ENCODE data around the gene SMIM43. TPM values are rescaled to one million over a fixed set of nuclear protein-coding genes. Genes with fewer than 3 reads are reported as not detected.
A peak's percentile ranks its signal among the peaks of the same experiment; 100 is the strongest.

SMIM43 gene
- total RNA-seq (ENCODE audit: insufficient read depth, low replicate concordance): 2.2 TPM

DNA sequence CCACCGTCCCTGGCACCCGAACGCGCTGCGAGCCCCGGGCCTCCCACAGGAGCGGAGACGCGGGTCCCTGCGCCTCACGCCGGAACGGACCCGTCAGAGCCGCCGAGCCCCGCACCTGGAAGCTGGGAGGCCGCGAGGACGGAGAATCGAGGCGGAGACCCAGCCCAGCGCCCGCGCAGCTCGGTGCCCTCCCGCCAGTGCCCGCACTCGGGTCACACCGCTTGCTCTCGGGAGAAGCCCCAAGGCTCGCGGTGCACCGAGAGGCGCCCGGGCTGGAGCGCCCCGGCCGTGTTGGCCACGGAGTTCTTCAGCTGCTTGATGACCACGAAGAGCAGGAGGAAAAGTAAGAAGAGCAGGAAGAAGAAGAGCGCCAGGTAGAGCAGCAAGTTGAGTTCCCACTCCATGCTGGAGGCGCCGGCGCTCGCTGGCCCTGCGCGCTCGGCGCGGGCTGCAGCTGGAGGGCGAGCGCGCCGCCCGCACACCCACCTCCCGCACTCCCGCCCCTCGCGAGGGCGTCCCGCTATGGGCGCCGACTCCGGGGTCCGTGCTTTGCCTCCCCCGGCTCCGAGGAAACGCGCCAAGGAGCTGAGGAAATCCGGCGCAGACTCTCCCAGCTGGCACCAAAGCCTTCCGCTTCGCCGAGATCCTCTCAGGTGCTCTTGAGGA is at the start of gene SMIM43:
TSS of gene SMIM43 (minus strand) at position 463 of the 666 bp plus-strand sequence. CDS start at position 404, 59 bp downstream.
- no peak for DNase-seq (ENCODE audit: low spot score)

DNA sequence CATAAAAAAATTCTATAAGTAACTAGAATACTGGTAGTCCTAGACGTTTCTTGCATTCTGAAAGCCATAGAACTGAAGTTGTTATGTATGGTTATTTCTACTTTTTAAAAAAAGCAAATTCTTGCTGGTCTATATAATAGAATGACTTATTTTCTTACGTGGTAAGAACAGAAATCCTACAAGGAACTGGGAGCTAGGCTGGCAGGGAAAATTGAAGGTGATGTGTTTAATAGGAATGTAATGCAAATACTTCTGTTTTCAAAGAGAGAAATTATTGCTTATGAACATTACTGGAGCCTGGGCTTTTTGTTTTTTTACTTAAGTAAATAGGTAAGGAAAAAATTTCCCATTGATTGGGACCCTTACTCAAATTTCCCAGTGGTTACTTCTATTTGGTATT is 49.8 kb upstream of the SMIM43 start:
- no peak for DNase-seq (ENCODE audit: low spot score)

DNA sequence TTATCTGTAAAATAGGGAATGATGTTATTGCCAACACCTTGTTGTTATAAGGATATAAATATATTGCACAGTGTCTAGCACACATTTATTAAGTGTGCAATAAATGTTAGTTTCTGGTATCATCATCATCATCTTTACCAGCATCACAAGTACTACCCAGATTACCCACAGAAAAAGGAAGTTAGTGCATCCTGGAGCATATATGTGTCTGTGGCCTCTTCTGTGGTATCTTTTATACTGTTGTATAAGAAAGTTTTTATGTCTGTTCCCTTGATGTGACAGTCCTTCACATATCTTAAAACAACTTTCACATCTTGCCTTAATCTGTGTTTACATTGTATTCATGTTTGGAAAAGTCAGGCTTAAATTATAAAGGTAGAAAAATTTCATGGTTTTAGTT is 46.2 kb upstream of the SMIM43 start:
- DNase-seq (ENCODE audit: low spot score): no peak

DNA sequence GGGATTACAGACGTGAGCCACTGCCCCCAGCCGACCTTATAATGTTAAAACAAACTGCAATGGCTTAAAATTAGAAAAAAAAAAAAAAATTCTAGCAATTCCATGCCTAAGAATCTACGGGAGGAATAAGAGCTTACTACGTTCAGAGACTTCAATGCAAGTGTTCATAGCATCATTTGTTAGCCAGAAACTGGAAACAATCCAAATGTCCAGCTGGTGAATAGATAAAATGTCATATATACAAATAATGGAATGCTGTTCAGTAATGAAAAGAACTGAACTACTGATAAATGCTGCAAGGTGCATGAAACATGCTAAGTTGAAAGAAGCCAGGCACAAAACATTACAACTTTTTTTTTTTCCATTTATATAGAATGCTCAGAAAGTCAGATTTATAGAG is 41.4 kb upstream of the SMIM43 start:
- DNase-seq (ENCODE audit: low spot score): no peak

DNA sequence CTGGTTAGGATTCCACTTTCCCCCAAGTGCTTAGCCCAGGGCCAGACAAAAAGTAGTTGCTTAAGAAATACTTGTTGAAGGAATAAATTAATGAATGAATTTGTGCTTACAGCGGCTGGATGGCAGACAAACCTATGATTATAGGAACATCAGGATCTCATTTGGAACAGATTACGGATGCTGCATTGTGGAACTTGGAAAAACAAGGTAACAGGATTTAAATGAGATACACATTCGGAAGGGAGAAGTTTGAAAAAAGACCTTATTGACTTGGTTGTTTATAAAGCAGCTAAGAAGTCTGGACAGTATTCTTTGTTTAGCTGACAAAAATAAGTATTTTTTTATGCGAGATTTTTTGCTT is 36.7 kb upstream of the SMIM43 start:
- DNase-seq (ENCODE audit: low spot score): no peak

DNA sequence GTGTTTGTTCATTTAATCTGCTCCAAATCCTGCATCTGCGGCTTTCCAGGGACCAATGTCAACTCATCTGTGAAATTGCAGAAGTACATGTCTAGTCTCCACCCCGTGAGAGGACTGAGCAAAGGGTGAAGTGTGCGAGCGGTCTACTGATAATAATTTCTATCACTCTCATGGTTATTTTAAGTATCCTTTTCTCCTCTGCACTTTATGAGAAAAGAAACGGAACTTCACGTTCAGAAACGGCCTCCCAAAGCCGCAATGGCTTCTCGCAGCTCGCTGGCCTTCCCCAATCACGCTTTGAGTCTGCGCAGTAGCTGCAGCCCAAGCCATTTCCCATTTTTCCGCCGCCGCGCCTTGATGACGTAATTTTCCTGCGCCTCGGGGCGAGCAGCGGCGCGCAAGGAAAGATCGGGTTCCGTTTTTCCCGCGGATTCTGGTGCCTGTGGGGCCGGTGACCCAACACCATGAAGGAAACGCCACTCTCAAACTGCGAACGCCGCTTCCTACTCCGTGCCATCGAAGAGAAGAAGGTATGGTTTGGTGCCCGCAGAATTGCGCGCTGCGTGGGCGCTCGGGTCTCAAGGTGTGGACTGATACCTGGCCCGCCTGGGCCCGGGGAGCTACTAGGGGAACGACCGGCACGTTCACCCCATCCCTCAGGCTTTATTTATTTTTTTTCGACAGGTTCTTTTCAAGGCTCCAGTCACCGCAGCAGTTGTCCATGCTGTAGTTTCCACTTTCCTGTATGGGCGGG is 36.2 kb upstream of the SMIM43 start, which contains the start of gene EXOSC9:
TSS of gene EXOSC9 (plus strand) at position 363 of the 754 bp plus-strand sequence. CDS start at position 465, 102 bp downstream.
- DNase-seq (ENCODE audit: low spot score): peak; percentile 98

DNA sequence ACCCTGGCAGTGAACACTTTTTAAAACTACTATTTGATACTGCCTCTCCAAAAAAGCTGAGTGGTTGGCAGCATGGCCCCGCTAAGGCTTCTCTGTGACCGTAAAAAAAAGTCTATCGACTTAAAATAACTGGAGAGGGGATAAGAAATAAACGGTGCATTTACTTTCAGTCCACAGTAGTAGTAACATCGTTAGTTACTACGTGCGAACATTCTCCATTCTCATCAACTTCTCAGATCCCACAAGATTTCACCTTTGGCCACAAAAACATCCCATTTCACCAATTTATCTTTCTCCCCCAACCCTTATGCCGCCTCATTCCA is 35.6 kb upstream of the SMIM43 start:
- no peak for DNase-seq (ENCODE audit: low spot score)

DNA sequence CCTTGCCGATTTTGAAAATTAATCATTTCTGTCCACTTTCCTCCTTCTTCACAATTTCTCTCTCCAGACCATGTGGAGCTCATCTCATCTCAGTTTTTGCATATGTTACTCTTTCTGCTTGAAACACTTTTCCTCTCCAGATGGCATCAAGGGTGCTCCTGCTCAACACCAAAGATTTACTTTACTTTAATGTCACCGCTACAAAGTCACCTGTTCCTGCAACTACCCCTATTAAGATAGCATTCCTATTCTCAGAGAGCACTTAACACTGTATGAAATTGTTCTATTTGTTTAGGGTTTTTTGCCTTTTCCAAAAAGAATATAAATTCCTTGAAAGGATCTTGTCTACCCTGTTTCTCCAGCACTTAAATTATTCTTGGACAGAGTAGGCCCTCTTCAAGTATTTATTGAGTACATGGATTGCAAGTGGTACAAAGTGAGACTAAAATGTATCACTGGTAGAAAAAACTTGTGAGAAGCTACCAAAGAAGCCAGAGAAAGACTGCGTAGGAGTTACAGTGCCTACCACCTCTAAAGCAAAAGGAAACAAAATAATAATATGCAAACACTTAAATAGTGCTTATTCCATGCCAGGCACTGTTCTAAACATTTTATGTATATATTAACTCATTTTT is 35.0 kb upstream of the SMIM43 start:
- no peak for DNase-seq (ENCODE audit: low spot score)

DNA sequence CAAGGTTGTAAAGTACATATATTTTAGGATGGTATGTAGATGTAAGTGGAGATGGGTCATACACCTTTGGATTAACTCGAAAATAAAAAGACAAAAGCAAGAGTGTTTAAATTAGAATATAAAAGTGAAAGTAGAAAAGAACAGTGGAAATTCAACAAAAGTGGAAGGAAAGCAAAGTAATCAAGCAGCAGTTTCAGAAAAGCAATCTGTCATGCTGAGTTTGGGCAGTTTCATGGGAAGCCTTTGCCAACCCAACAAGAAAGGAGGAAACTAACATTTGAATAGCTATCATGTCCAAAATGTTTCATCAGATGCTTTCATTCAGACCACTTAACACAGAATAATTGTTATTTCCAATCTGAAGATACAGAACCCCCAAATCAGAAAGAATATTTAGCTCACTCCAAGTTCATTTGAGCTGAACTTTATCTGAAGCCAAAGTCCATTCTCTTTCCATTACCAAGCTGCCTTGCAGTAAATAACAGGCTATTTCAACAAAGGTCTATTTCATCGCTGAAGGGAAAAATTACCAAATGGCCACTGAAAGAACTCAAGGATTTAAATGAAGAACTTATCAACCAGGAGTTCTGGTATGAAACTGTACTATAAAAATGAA is 34.4 kb upstream of the SMIM43 start:
- DNase-seq (ENCODE audit: low spot score): no peak

DNA sequence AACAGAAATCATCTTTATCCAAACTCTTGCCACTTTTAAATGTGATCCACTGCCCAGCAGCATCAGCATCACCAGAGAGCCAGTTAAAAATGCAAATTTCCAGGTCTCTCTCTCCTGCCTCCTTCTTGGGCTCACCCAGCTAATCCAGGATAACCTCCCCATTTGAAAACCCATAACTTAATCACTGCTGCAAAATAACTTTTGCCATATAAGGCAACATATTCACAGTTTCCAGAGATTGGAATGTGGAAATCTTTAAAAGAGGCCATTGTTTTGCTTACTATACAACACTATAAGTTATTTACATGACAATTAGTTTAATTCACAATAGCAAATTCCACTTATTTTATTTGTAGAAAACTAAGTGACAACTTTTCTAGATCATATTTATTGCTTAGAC is 31.3 kb upstream of the SMIM43 start:
- DNase-seq (ENCODE audit: low spot score): no peak

DNA sequence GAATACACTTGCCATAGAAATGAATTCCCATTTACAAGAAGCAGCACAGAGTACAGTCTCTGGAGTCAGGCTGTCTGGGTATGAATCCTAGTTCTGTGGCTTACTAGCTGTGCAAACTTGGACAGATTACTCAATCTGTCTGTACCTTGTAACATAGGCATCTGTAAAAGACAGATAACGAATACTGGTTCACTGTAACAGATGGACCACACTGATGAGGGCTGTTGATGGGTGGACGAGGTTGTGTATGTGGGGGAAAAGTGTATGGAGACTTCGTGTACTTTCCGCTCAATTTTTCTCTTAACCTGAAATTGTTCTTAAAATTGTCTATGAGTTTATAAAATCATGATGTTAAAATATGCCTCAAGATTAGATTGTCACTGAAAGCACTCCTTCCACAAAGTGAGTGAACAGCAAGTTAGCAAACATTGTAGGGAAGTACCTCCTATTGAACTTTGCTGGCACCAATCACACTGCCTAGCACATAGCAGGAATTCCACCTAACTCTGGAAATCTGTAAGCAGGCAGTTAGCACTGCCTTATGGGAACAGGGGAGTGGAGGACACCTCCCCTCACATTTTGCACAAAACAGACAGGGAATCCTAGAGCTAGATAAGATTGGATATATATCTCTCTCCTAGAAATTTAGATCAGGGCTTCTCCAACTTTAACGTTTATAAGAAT is 29.7 kb upstream of the SMIM43 start:
- DNase-seq (ENCODE audit: low spot score): no peak

DNA sequence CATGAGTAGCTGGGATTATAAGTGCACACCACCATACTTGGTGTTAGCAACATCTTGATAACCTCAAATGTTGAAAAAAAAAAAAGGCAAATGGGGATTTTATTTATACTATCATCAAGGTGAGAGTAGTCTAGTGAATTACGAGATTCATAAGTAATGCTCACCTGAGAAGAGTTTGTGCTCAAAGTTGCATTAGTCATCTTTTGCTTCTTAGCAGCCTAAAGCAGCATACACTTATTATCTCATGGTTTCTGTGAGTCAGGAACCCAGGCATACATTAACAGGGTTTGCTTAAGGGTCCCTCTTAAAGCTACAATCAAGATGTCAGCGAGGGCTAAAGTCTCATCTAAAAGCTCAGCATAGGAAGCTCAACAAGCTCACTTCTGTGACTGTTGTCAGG is 28.0 kb upstream of the SMIM43 start:
- no peak for DNase-seq (ENCODE audit: low spot score)

DNA sequence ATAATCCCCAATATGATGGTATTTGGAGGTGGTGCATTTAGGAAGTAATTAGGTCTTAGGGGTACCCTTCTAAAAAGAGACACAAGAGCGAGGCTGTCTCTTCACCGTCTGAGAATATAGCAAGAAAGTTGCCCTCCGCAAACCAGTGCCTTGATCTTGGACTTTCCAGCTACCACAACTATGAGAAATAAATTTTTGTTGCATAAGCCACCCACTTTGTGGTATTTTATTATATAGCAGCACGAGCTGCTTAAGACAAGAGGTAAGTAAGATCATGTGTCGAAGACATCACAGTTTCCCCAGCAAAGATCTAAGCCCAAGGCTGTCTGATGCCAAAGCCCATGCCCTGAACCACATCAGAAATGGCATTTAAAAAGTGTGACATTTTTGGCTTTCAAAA is 26.5 kb upstream of the SMIM43 start:
- no peak for DNase-seq (ENCODE audit: low spot score)

DNA sequence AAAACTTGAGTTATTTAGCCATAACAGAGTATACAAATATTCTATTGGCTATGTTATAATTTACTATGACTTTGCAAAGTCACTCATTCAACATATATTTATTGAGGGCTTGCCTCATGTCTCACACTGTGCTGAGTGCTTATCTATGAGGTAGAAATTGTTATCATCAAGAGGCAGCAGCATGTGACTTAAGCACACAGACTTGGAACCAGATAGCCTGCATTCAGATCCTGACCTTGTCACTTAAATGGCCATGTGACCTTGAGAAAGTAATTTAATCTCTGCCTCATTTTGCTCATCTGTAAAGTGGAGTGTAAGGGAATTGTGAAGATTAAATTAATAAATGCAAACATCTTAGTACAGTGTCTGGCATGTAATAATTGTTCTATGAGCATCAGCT is 26.0 kb upstream of the SMIM43 start:
- no peak for DNase-seq (ENCODE audit: low spot score)

DNA sequence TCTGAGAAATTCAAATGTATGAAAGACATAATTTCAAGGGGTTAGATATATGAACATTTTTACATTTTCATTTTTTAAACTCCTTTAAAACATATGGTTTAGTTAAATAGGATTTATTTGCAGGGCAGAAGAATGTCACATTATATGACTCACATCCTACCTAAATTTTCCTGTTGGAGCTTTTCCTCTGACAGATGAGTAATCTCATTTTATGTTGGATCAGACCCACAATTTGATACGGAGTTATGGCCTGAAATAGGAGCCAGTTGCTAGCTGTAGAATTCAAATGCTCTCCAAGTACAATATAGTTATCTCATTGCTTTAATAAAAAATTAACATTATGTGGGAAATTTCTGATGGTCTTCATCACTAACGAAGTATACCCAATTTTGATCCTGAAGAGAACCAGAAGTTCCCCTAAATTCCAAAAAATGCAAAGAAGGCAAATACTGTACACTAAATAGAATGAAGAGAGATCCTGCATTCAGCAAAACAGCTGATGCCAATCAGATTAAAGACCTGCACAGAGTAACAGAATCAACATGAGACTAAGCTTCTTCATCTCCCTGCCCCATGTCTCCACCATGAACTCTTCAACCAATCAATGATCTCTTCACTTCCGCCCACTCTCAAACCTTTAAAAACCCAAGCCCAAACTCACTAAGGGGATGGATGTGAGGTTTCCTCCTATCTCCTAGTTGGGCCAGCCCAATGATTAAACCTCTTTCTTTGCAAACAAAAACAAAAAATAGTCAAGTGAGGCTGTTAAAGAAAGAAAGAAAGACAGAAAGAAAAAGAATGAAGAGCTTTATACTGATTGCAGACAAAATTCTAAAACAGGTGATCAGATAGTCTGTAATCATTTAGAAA is 25.2 kb upstream of the SMIM43 start:
- DNase-seq (ENCODE audit: low spot score): peak; percentile 44

DNA sequence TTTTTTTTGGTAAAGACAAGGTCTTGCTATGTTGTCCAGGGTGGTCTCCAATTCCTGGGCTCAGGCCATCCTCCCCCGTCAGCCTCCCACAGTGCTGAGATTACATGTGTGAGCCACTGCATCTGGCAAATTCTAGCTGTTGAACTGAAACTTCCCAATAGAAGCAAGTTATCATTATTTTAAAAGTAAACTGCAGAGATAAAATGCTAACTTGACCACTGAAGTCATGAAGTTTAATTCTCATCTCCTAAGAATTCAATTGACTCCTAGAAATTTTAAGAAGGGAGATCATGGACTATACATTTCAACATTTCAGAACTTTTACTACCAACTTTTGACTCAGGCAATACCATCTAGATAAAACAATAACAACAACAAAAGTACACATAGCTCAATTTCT is 24.5 kb upstream of the SMIM43 start:
- no peak for DNase-seq (ENCODE audit: low spot score)

DNA sequence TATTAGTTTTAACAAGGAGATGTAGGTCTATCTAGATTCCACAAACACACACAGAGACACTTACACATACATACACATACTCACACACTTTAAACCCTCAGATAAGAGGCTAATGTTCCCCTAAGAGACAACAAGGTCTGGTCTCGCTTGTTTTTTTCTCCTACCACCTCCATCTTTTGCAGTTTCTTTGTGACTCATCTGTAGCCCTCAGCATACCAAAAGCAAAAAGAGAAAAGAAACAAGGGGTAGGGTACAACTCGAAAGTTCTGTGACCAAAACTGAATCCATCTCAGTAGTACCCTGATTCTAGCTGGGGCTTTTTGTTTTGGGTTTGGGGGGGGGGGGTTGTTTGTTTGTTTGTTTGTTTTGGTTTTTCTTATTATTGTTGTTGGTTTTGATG is 23.9 kb upstream of the SMIM43 start:
- DNase-seq (ENCODE audit: low spot score): no peak

DNA sequence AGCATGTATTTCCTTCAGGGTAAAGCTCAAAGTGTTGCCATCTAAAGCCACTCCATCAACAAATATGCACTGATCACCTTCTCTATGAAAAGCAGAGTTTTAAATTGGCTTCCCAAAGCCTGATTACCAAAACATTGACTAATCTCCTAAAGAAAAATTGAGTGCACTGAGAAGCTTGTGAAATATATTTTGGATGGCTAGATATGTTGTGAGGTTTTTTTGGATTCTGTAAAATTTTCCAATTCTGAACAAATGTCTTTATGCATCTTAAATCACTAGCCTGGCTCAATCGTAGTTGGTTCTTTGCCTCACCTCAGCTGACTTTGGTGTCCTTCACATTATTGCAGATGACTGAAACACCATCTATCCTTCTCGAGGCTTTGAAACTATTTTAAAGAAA is 21.3 kb upstream of the SMIM43 start:
- DNase-seq (ENCODE audit: low spot score): no peak

DNA sequence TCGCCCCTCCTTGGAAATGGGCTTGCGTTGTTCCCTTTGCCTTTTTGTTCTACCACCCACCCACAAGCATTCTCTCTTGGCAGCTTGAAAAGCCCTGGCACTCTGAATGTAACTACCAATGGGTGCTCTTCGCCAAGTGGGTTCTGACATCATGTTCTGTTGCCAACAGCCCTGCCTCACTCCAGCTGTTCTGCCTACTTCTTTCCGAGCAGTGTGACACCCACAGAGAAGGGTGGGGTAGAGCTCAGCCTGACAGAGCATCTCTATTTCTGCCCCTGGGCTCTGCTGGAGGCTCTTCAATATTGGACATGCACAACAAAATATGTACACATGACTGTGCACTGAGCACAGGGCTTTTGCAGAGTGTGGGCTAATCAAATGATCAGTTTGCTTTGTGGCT is 20.5 kb upstream of the SMIM43 start:
- DNase-seq (ENCODE audit: low spot score): no peak

DNA sequence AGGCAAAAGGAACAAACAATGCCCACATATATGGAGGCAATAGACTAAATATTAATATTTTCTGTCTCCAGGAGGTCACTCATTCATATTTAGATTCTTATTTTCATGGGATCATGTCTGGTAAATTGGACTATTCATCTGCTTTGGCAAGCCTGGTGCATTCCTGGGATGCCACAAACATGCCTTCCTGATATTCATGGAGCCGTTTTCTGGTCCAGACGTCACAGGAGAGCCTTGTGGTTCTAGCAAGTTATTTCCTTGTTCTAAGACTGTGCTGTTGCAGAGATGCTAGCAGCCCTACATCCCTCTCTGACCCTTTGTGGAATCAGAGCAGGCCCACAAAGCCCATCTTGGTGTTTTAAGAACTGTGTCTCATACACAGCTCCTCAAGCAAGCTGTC is 20.0 kb upstream of the SMIM43 start:
- DNase-seq (ENCODE audit: low spot score): no peak

DNA sequence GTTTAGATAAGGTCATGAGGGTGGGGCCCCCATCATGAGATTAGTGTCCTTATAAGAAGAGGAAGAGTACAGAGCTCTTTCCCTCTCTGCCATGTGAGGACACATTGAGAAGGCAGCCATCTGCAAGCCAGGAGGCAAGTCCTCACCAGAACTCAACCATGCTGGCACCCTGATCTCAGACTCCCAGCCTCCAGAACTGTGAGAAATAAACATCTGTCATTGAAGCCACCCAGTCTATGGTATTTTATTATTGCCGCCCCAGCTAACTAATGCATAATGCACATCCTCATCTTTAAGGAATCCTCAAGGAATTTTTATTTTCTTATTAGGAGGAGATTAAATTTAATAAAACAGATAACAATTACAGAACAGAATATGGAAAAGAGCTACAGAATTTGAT is 19.4 kb upstream of the SMIM43 start:
- DNase-seq (ENCODE audit: low spot score): no peak
